ENCODE results near the gene SYVN1. TPM values are rescaled to one million over a fixed set of nuclear protein-coding genes. Genes with fewer than 3 reads are reported as not detected.
A peak's percentile ranks its signal among the peaks of the same experiment; 100 is the strongest.

Gene SYVN1
- total RNA-seq, 2 donors from 2014 or later, result 64.3 to 66.0 TPM

DNA sequence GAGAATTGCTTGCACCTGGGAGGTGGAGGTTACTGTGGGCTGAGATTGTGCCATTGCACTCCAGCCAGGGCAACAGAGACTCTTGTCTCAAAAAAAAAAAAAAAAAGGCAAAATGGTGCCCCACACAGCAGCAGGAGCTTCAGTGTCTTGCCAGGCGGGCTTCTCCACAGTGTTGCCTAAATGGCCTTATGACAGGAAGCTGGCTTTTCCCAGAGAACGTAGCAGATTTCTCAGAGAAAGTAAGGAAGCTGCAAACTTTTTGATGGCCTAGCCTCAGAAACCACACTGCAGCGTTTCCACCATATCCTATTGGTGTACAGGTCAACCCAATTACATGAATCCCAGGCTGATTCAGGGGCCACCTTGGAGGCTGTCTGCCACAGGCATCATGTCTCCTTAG is 23.0 kb upstream of the SYVN1 start:
- H3K27me3 ChIP-seq, result no peaks in the 10 kb centered on the region
- no peaks in the 10 kb centered on the region for H3K4me1 ChIP-seq

DNA sequence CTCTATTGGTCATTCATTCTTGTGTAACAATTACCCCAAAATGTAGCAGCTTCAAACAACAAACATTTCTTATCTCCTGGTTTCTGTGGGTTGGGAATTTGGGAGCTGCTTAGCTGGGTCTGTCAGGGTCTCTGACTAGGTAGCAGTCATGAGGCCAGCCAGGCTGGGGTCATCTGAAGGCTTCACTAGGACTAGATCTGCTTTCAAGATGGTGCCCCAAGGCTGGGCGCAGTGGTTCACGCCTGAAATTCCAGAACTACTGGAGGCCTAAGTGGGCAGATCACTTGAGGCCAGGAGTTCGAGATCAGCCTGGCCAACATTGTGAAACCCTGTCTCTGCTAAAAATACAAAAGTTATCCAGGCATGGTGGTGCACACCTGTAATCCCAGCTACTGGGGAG is 22.6 kb upstream of the SYVN1 start:
- Histone ChIP-seq H3K27ac (no peak overlapping the region), H3K9me3 (no peaks in the 10 kb centered on the region), H3K9ac (ENCODE audit: low read depth in 2 of 2, low read length in 2 of 2) (no peak overlapping the region), H3K4me1 (no peaks in the 10 kb centered on the region), H3K4me3 (no peak overlapping the region), H3K36me3 (no peaks in the 10 kb centered on the region), H3K27me3 (no peaks in the 10 kb centered on the region)
- DNase-seq, result no peak
- intact Hi-C loops (cut with DNase I), result no loop called here
- no peak for TF ChIP-seq CTCF (IDR thresholded peaks at IDR 0.05)

More for the DNA sequence above, 23.0 kb upstream of the SYVN1 start:
- TF ChIP-seq CTCF (IDR thresholded peaks at IDR 0.05), result no peak
- no peaks in the 10 kb centered on the region for H3K9me3 ChIP-seq
- DNase-seq, result no peak
- H3K36me3 ChIP-seq, result no peaks in the 10 kb centered on the region
- H3K9ac ChIP-seq (ENCODE audit: low read depth in 2 of 2, low read length in 2 of 2), result no peak overlapping the region
- intact Hi-C loops (cut with DNase I), result no loop called here
- no peak overlapping the region for H3K4me3 ChIP-seq
- no peak overlapping the region for H3K27ac ChIP-seq

GRCh38 chr11:65156256-65156655 is 21.9 kb upstream of the SYVN1 start:
- intact Hi-C loops (cut with DNase I), result no loop called here
- DNase-seq, result no peak
- H3K9me3 ChIP-seq, result no peaks in the 10 kb centered on the region
- H3K9ac ChIP-seq (ENCODE audit: low read depth in 2 of 2, low read length in 2 of 2), result no peak overlapping the region
- H3K4me1 ChIP-seq, result no peaks in the 10 kb centered on the region
- no peak overlapping the region for H3K27ac ChIP-seq
- no peak for TF ChIP-seq CTCF (IDR thresholded peaks at IDR 0.05)
- H3K36me3 ChIP-seq, result no peaks in the 10 kb centered on the region
- H3K4me3 ChIP-seq, result no peak overlapping the region
- H3K27me3 ChIP-seq, result no peaks in the 10 kb centered on the region

DNA sequence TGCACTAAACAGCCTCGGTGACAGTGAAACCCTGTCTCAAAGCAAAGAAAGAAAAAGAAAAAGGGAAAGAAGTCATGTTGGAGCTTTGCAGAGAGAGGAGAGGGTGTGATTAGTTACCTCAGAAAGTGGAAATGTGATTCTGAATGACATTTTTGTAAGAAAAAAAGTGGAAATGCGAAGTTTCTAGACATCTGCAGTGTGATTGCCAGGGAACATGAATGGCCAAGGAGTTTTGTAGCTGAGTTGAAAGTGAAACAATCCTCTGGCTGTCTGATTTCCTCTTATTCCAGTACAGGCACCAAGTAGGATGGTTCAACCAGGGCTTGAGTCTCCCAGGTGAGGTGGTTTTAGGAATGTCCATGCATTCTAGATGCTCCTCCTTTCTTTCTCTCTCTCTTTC is 17.8 kb upstream of the SYVN1 start:
- no peak for DNase-seq
- no peaks in the 10 kb centered on the region for H3K9me3 ChIP-seq
- H3K9ac ChIP-seq (ENCODE audit: low read depth in 2 of 2, low read length in 2 of 2), result no peak overlapping the region
- no peaks in the 10 kb centered on the region for H3K4me1 ChIP-seq
- TF ChIP-seq CTCF (IDR thresholded peaks at IDR 0.05), result no peak
- no peaks in the 10 kb centered on the region for H3K36me3 ChIP-seq
- intact Hi-C loops (cut with DNase I), result no loop called here
- peak overlapping the region; percentile 29 for H3K27ac ChIP-seq
- no peak overlapping the region for H3K4me3 ChIP-seq
- H3K27me3 ChIP-seq, result no peaks in the 10 kb centered on the region

DNA sequence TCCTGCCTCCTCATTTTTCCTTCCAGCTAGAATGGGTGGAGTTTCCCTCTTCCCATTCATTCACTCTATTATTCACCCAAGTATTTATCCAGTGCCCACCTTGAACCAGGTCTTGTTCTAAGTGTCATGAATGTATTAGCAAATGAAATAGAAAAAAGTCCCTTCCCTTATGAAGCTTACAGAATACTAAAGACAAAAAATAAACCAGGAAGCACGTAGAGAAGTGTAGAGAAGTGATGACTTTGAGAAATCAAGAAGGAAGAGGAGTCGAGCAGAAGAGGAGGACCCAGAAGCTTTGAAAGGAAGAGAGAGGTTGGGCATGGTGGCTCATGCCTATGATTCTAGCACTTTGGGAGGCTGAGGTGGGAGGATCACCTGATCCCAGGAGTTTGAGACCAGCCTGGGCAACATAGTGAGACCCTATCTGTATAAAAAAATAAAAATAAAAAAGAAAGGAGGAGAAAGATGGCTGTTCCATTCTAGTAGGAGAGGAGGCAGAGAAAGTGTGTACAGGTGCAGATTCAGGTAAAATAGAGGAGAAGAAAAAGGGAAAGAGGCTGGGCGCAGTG is 17.1 kb upstream of the SYVN1 start:
- H3K27me3 ChIP-seq, result no peaks in the 10 kb centered on the region
- H3K4me1 ChIP-seq, result no peaks in the 10 kb centered on the region
- peak overlapping the region; percentile 29 for H3K27ac ChIP-seq
- H3K9ac ChIP-seq (ENCODE audit: low read depth in 2 of 2, low read length in 2 of 2), result no peak overlapping the region
- no peak overlapping the region for H3K4me3 ChIP-seq
- H3K9me3 ChIP-seq, result no peaks in the 10 kb centered on the region
- intact Hi-C loops (cut with DNase I), result no loop called here
- TF ChIP-seq CTCF (IDR thresholded peaks at IDR 0.05), result no peak
- no peak for DNase-seq
- no peaks in the 10 kb centered on the region for H3K36me3 ChIP-seq
